Activated naive CD4-positive, alpha-beta T cell treated with anti-CD3 and anti-CD28 coated beads, Interleukin-2, amount 50 U/mL, for 16 hours (primary cell): ENCODE results near the gene CARNS1.
A peak's percentile ranks its signal among the peaks of the same experiment; 100 is the strongest.
"Not testable (repeated sequence)": the region's sequence is repeated elsewhere in the genome, so short reads cannot be mapped to it uniquely, and the experiment has no call there.

Experiments
- DNase-seq: peaks from one replicate; pipeline ENCODE4 v3.0.0-alpha.2; 2020

The CARNS1 gene

GRCh38 chr11:67445515-67445914 lies 30.0 kb downstream of the CARNS1 start:
- no peak for DNase-seq

GRCh38 chr11:67448220-67448609 lies 32.7 kb downstream of the CARNS1 start:
- no peak for DNase-seq

- no peak for DNase-seq
Observed at GRCh38 chr11:67449116-67449844, 33.8 kb downstream of the CARNS1 start.

- no peak for DNase-seq
Observed at GRCh38 chr11:67450796-67451657, 35.5 kb downstream of the CARNS1 start.

GRCh38 chr11:67451658-67451976 lies 36.1 kb downstream of the CARNS1 start:
- no peak for DNase-seq

GRCh38 chr11:67452141-67452952 lies 36.9 kb downstream of the CARNS1 start, which contains the start of gene GPR152:
Gene GPR152 (minus strand): TSS chr11:67452729. CDS start chr11:67452724, 5 bp downstream.
- no peak for DNase-seq

GRCh38 chr11:67453816-67454732 lies 38.6 kb downstream of the CARNS1 start:
- DNase-seq, result no peak

GRCh38 chr11:67455054-67455453 lies 39.6 kb downstream of the CARNS1 start, which contains the start of gene CABP4:
Gene CABP4 (plus strand): TSS chr11:67455354. CDS start chr11:67455424, 70 bp downstream.
- no peak for DNase-seq

- DNase-seq, result no peak
Observed at GRCh38 chr11:67456068-67456705, 40.7 kb downstream of the CARNS1 start.

- DNase-seq, result no peak
Observed at GRCh38 chr11:67457453-67457852, 42.0 kb downstream of the CARNS1 start.

- DNase-seq, result no peak
Observed at GRCh38 chr11:67458266-67458665, 42.8 kb downstream of the CARNS1 start.

GRCh38 chr11:67463186-67463585 lies 47.7 kb downstream of the CARNS1 start:
- DNase-seq, result no peak

GRCh38 chr11:67463680-67464410 lies 48.4 kb downstream of the CARNS1 start:
- DNase-seq, result no peak

GRCh38 chr11:67464411-67465188 lies 49.1 kb downstream of the CARNS1 start:
- peak; percentile 90 for DNase-seq

GRCh38 chr11:67465189-67465510 lies 49.7 kb downstream of the CARNS1 start:
- DNase-seq, result no peak

GRCh38 chr11:67465530-67465929 lies 50.1 kb downstream of the CARNS1 start:
- DNase-seq, result not testable (repeated sequence)

GRCh38 chr11:67466367-67466766 lies 50.9 kb downstream of the CARNS1 start:
- no peak for DNase-seq

GRCh38 chr11:67466962-67467771 lies 51.7 kb downstream of the CARNS1 start:
- no peak for DNase-seq

- peak; percentile 39 for DNase-seq
Observed at GRCh38 chr11:67468056-67468455, 52.6 kb downstream of the CARNS1 start.
